Measurements from ENCODE around the gene VPS8. TPM values are rescaled to one million over a fixed set of nuclear protein-coding genes. Genes with fewer than 3 reads are reported as not detected.
"Not testable (repeated sequence)": the region's sequence is repeated elsewhere in the genome, so short reads cannot be mapped to it uniquely, and the experiment has no call there.

The VPS8 gene
- total RNA-seq, 6 experiments from 2014 or later = 26.8 to 34.8 (median 33.0) TPM

GRCh38 chr3:184982076-184982475, 170.1 kb downstream of the VPS8 start:
- TF ChIP-seq, protein P1, sequence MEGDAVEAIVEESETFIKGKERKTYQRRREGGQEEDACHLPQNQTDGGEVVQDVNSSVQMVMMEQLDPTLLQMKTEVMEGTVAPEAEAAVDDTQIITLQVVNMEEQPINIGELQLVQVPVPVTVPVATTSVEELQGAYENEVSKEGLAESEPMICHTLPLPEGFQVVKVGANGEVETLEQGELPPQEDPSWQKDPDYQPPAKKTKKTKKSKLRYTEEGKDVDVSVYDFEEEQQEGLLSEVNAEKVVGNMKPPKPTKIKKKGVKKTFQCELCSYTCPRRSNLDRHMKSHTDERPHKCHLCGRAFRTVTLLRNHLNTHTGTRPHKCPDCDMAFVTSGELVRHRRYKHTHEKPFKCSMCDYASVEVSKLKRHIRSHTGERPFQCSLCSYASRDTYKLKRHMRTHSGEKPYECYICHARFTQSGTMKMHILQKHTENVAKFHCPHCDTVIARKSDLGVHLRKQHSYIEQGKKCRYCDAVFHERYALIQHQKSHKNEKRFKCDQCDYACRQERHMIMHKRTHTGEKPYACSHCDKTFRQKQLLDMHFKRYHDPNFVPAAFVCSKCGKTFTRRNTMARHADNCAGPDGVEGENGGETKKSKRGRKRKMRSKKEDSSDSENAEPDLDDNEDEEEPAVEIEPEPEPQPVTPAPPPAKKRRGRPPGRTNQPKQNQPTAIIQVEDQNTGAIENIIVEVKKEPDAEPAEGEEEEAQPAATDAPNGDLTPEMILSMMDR (IDR thresholded peaks at IDR 0.05) = no peak
- H3K4me3 Mint-ChIP-seq = no peak overlapping the region
- no peak overlapping the region for H3K27ac Mint-ChIP-seq
- peaks cover 3% of the 10 kb centered on the region; the same call in 1 of the 2 replicates for H3K27me3 Mint-ChIP-seq (ENCODE audit: insufficient read depth)
- H3K4me1 Mint-ChIP-seq (ENCODE audit: low read depth) = no peaks in the 10 kb centered on the region
- DNase-seq = no peak
- peaks cover 10% of the 10 kb centered on the region; the same call in 1 of the 2 replicates for H3K36me3 Mint-ChIP-seq (ENCODE audit: low read depth)
- no peaks in the 10 kb centered on the region for H3K9me3 Mint-ChIP-seq

- DNase-seq = no peak
- Mint-ChIP-seq H3K4me3 (no peak overlapping the region), H3K9me3 (no peaks in the 10 kb centered on the region), H3K27me3 (ENCODE audit: insufficient read depth) (no peaks in the 10 kb centered on the region), H3K36me3 (ENCODE audit: low read depth) (peaks cover 8% of the 10 kb centered on the region), H3K4me1 (ENCODE audit: low read depth) (no peaks in the 10 kb centered on the region), H3K27ac (no peak overlapping the region)
- TF ChIP-seq, protein P1 (IDR thresholded peaks at IDR 0.05) = no peak
Measured at GRCh38 chr3:184985586-184985985, 173.6 kb downstream of the VPS8 start.

DNA sequence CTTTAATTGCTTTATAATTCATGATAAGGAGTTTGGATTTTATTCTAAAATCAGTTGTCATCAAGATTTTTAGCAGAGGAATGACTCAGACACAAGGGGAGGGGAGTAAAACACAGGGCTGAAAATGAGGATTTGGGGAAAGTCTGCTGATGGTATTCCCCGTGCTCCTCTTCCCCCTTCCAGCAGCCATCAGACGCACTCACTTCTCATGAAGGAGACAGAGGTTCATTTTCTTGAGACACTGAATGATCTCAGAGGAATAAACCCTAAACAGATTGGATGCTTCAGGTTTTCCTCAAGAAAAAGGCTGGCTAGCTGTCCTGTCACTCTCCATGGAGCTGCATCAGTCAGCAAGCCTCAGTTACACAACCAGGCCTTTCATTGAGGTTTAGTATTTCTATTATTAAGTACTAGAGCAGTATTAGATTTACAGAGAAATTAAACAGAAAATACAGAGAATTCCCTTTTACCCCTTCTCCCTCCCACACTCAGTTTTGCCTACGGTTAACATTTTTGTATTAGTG, 174.5 kb downstream of the VPS8 start:
- H3K9me3 Mint-ChIP-seq = no peaks in the 10 kb centered on the region
- no peak for DNase-seq
- H3K27me3 Mint-ChIP-seq (ENCODE audit: insufficient read depth) = no peaks in the 10 kb centered on the region
- no peaks in the 10 kb centered on the region for H3K4me1 Mint-ChIP-seq (ENCODE audit: low read depth)
- H3K27ac Mint-ChIP-seq = no peak overlapping the region
- peaks cover 8% of the 10 kb centered on the region for H3K36me3 Mint-ChIP-seq (ENCODE audit: low read depth)
- no peak overlapping the region for H3K4me3 Mint-ChIP-seq
- TF ChIP-seq, protein P1 (IDR thresholded peaks at IDR 0.05) = no peak

GRCh38 chr3:184993394-184993793, 181.4 kb downstream of the VPS8 start:
- Mint-ChIP-seq H3K36me3 (ENCODE audit: low read depth) (no peaks in the 10 kb centered on the region; the same call in 1 of the 2 replicates), H3K27me3 (ENCODE audit: insufficient read depth) (no peaks in the 10 kb centered on the region), H3K4me3 (no peak overlapping the region), H3K27ac (no peak overlapping the region), H3K9me3 (no peaks in the 10 kb centered on the region), H3K4me1 (ENCODE audit: low read depth) (no peaks in the 10 kb centered on the region)
- no peak for DNase-seq
- TF ChIP-seq, protein P1 (IDR thresholded peaks at IDR 0.05) = no peak

DNA sequence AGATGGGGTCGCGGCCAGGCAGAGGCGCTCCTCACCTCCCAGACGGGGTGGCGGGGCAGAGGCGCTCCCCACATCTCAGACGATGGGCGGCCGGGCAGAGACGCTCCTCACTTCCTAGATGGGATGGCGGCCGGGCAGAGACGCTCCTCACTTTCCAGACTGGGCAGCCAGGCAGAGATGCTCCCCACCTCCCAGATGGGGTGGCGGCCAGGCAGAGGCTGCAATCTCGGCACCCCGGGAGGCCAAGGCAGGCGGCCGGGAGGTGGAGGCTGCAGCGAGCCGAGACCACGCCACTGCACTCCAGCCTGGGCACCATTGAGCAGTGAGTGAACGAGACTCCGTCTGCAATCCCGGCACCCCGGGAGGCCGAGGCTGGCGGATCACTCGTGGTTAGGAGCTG, 191.9 kb downstream of the VPS8 start:
- H3K36me3 Mint-ChIP-seq (ENCODE audit: low read depth) = peaks cover 35% of the 10 kb centered on the region
- H3K9me3 Mint-ChIP-seq; H3K27me3 Mint-ChIP-seq (ENCODE audit: insufficient read depth); H3K27ac Mint-ChIP-seq; DNase-seq; H3K4me3 Mint-ChIP-seq; H3K4me1 Mint-ChIP-seq (ENCODE audit: low read depth): not testable (repeated sequence)

- TF ChIP-seq, protein P1 (IDR thresholded peaks at IDR 0.05) = no peak
- no peaks in the 10 kb centered on the region; the same call in 1 of the 2 replicates for H3K27me3 Mint-ChIP-seq (ENCODE audit: insufficient read depth)
- no peaks in the 10 kb centered on the region for H3K4me1 Mint-ChIP-seq (ENCODE audit: low read depth)
- no peak for DNase-seq
- peaks cover 34% of the 10 kb centered on the region for H3K36me3 Mint-ChIP-seq (ENCODE audit: low read depth)
- H3K9me3 Mint-ChIP-seq = peaks cover 12% of the 10 kb centered on the region
- no peak overlapping the region for H3K4me3 Mint-ChIP-seq
- no peak overlapping the region for H3K27ac Mint-ChIP-seq
Measured at GRCh38 chr3:185009650-185010049, 197.7 kb downstream of the VPS8 start.

- not testable (repeated sequence) for H3K4me1 Mint-ChIP-seq (ENCODE audit: low read depth); H3K27me3 Mint-ChIP-seq (ENCODE audit: insufficient read depth); H3K27ac Mint-ChIP-seq; H3K4me3 Mint-ChIP-seq; DNase-seq; H3K9me3 Mint-ChIP-seq
- H3K36me3 Mint-ChIP-seq (ENCODE audit: low read depth) = peaks cover 16% of the 10 kb centered on the region
Measured at GRCh38 chr3:185017584-185017983, 205.6 kb downstream of the VPS8 start.

- not testable (repeated sequence) for DNase-seq; H3K9me3 Mint-ChIP-seq; H3K27me3 Mint-ChIP-seq (ENCODE audit: insufficient read depth); H3K4me1 Mint-ChIP-seq (ENCODE audit: low read depth); H3K4me3 Mint-ChIP-seq; H3K27ac Mint-ChIP-seq
- H3K36me3 Mint-ChIP-seq (ENCODE audit: low read depth) = peaks cover 16% of the 10 kb centered on the region
Measured at GRCh38 chr3:185017996-185018395, 206.0 kb downstream of the VPS8 start.
